Lower leg skin (tissue), 3 donors: ENCODE measurements around the gene PDE1C.

Experiments used
- POLR2A ChIP-seq, 2 donors: fragments of 450-650 bp; IDR thresholded peaks; one replicate each; pipeline ENCODE4 v1.6.1; 2016 to 2017; ENCODE audit warnings: antibody characterized with exemption in 2 of 2, mild to moderate bottlenecking in 1 of 2, moderate library complexity in 1 of 2
- TF ChIP-seq, protein P1 (sequence below), 3 donors: fragments of 450-650 bp; IDR thresholded peaks; one replicate each; pipeline ENCODE4 v1.5.1; 2016; ENCODE audit warnings: antibody characterized with exemption in 3 of 3, mild to moderate bottlenecking in 3 of 3, moderate library complexity in 2 of 3

DNA sequence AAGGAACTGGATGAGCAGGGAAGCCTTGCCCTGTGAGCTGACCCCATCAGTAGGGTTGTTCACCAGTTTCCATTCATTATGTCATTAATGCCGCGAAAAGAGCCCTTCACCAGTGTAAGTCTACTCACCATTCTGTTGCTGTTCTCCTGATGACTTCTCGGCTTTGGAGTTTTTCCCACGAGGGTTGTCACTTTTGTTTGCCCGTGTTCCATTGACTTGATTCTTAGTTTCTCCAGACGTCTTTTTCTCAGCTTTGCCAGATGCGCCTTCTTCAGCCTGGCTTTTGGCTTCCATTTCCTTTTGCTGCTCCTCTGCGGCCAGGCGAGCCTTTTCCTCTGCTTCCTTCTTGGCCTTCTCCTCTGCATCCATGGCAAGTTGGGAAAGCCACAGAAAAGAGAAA lies 254.4 kb downstream of the PDE1C start:
- TF ChIP-seq, protein P1, sequence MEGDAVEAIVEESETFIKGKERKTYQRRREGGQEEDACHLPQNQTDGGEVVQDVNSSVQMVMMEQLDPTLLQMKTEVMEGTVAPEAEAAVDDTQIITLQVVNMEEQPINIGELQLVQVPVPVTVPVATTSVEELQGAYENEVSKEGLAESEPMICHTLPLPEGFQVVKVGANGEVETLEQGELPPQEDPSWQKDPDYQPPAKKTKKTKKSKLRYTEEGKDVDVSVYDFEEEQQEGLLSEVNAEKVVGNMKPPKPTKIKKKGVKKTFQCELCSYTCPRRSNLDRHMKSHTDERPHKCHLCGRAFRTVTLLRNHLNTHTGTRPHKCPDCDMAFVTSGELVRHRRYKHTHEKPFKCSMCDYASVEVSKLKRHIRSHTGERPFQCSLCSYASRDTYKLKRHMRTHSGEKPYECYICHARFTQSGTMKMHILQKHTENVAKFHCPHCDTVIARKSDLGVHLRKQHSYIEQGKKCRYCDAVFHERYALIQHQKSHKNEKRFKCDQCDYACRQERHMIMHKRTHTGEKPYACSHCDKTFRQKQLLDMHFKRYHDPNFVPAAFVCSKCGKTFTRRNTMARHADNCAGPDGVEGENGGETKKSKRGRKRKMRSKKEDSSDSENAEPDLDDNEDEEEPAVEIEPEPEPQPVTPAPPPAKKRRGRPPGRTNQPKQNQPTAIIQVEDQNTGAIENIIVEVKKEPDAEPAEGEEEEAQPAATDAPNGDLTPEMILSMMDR (IDR thresholded peaks at IDR 0.05): no peak
- no peak for TF ChIP-seq POLR2A (IDR thresholded peaks at IDR 0.05)
